Sigmoid colon (tissue), 7 donors: ENCODE data around the gene C22orf39. TPM values are rescaled to one million over a fixed set of nuclear protein-coding genes. Genes with fewer than 3 reads are reported as not detected.
"Not testable (repeated sequence)": the region's sequence is repeated elsewhere in the genome, so short reads cannot be mapped to it uniquely, and the experiment has no call there.

ENCODE experiments used
- DNase-seq: peaks from one replicate; pipeline ENCODE4 v3.0.0-alpha.2; 2019
- H3K27ac ChIP-seq, 4 donors: fragments of 200-600 bp; sonication (generic); one replicate each; pipeline ENCODE4 v1.5.1; 2016 to 2019; ENCODE audit warnings: mild to moderate bottlenecking in 1 of 4
- H3K27me3 ChIP-seq, 3 donors: fragments of 200-600 bp; sonication (generic); one replicate each; pipeline ENCODE4 v1.5.1; 2019; ENCODE audit warnings: mild to moderate bottlenecking in 1 of 3
- H3K36me3 ChIP-seq, 4 donors: fragments of 200-600 bp; sonication (generic); one replicate each; pipeline ENCODE4 v1.5.1; 2016 to 2019
- H3K4me1 ChIP-seq, 4 donors: fragments of 200-600 bp; sonication (generic); one replicate each; pipeline ENCODE4 v1.5.1; 2017 to 2019
- H3K4me3 ChIP-seq, 4 donors: fragments of 200-600 bp; sonication (generic); one replicate each; pipeline ENCODE4 v1.5.1; 2017 to 2019; ENCODE audit warnings: mild to moderate bottlenecking in 2 of 4, moderate library complexity in 1 of 4
- H3K9me3 ChIP-seq, 4 donors: fragments of 200-600 bp in 3 of 4; sonication (generic) in 3 of 4; one replicate each; pipeline versions ENCODE4 v1.5.1 to v1.6.1; 2013 to 2019
- EP300 ChIP-seq, 4 donors: sonication (generic); formaldehyde crosslinking; IDR thresholded peaks; one replicate each; pipeline ENCODE4 v1.6.1; 2017; ENCODE audit warnings: antibody characterized with exemption in 4 of 4
- POLR2A ChIP-seq, 2 donors: fragments of 450-650 bp; IDR thresholded peaks; one replicate each; pipeline ENCODE4 v1.6.1; 2016; ENCODE audit warnings: antibody characterized with exemption in 2 of 2, mild to moderate bottlenecking in 2 of 2, moderate library complexity in 2 of 2
- POLR2AphosphoS5 ChIP-seq, 4 donors: sonication (generic); formaldehyde crosslinking; IDR thresholded peaks; one replicate each; pipeline ENCODE4 v1.6.1; 2017; ENCODE audit warnings: antibody characterized with exemption in 4 of 4
- WGBS, 2 donors: extraction: QIAGEN DNeasy Blood & Tissue Kit; methylation state at CpG; one replicate each; pipeline ENCODE4 v1.1.7; 2013; 5-methylcytosine and 5-hydroxymethylcytosine counted together
- intact Hi-C: fragments of 100-400 bp; cut with DNase I; formaldehyde crosslinking; loops from one replicate; pipeline ENCODE4 v1.15.1; 2023
- polyA plus RNA-seq, 3 donors: library from polyadenylated mRNA; stranded (reverse); fragments of 200-250 nt; gene quantifications; one replicate each; pipeline ENCODE4 v1.2.3, GENCODE V29; 2013
- total RNA-seq, 4 donors: library from RNA; depleted of rRNA; stranded (reverse); fragments of >200 nt; gene quantifications; one replicate each; pipeline ENCODE4 v1.1.0, GENCODE V29; 2016
- TF ChIP-seq, protein P1 (sequence below), 4 experiments: fragments of 450-650 bp in 3 of 4; fragments of 200-600 bp in 1 of 4; IDR thresholded peaks; one replicate each; pipeline ENCODE4 v1.5.1; 2016 to 2019; ENCODE audit warnings: antibody characterized with exemption in 4 of 4, mild to moderate bottlenecking in 3 of 4, moderate library complexity in 2 of 4
- donor health status: healthy with polysubstance abuse.
- donor health status: Bipolar disorder and iron deficiency.
- donor health status: healthy.

The C22orf39 gene
- total and polyA plus RNA-seq, 7 donors, result 25.2 to 135 (median 88.1) TPM

- no peaks in the 10 kb centered on the region for H3K9me3 ChIP-seq
- peaks cover 7 to 49% (median 17%) of the 10 kb centered on the region in 4 donors for H3K36me3 ChIP-seq
- 81 to 85% methylated on average over 5 of the region's 5 CpGs for WGBS, 2 donors
- DNase-seq, result no peak
- H3K27ac ChIP-seq, result peak overlapping the region in 3 of 4 donors; percentile 91 to 93 (median 92)
- H3K4me1 ChIP-seq, result peaks cover 0 to 27% (median 23%) of the 10 kb centered on the region in 4 donors
- intact Hi-C loops, result loop anchor here (5.0 to 10.0 kb wide), 4 partner anchors 272 to 493 kb away; partner anchors contain the start of genes COMT, DGCR2, GNB1L and RTL10
- TF ChIP-seq POLR2AphosphoS5 (IDR thresholded peaks at IDR 0.05), result no peak
- TF ChIP-seq, protein P1, sequence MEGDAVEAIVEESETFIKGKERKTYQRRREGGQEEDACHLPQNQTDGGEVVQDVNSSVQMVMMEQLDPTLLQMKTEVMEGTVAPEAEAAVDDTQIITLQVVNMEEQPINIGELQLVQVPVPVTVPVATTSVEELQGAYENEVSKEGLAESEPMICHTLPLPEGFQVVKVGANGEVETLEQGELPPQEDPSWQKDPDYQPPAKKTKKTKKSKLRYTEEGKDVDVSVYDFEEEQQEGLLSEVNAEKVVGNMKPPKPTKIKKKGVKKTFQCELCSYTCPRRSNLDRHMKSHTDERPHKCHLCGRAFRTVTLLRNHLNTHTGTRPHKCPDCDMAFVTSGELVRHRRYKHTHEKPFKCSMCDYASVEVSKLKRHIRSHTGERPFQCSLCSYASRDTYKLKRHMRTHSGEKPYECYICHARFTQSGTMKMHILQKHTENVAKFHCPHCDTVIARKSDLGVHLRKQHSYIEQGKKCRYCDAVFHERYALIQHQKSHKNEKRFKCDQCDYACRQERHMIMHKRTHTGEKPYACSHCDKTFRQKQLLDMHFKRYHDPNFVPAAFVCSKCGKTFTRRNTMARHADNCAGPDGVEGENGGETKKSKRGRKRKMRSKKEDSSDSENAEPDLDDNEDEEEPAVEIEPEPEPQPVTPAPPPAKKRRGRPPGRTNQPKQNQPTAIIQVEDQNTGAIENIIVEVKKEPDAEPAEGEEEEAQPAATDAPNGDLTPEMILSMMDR (IDR thresholded peaks at IDR 0.05), result no peak
- TF ChIP-seq EP300 (IDR thresholded peaks at IDR 0.05), result no peak
- no peak for TF ChIP-seq POLR2A (IDR thresholded peaks at IDR 0.05)
- peak overlapping the region in 1 of 4 donors; percentile 94 for H3K4me3 ChIP-seq
- H3K27me3 ChIP-seq, result no peaks in the 10 kb centered on the region
Observed at GRCh38 chr22:19448739-19449421, 1.4 kb upstream of the C22orf39 start.

GRCh38 chr22:19448076-19448607, 631 bp upstream of the C22orf39 start:
- peak; percentile 72 for DNase-seq
- peaks cover 5 to 49% (median 13%) of the 10 kb centered on the region in 4 donors for H3K36me3 ChIP-seq
- WGBS, 2 donors, result 9 to 15% methylated on average over 14 of the region's 14 CpGs
- no peak for TF ChIP-seq EP300 (IDR thresholded peaks at IDR 0.05)
- no peak for TF ChIP-seq POLR2AphosphoS5 (IDR thresholded peaks at IDR 0.05)
- TF ChIP-seq POLR2A (IDR thresholded peaks at IDR 0.05), result no peak
- TF ChIP-seq, protein P1 (IDR thresholded peaks at IDR 0.05), result no peak
- peak overlapping the region; percentile 64 to 94 (median 72) for H3K4me3 ChIP-seq
- peaks cover 0 to 27% (median 23%) of the 10 kb centered on the region in 4 donors for H3K4me1 ChIP-seq
- intact Hi-C loops, result loop anchor here (5.0 to 10.0 kb wide), 4 partner anchors 271 to 494 kb away; partner anchors contain the start of genes COMT, DGCR2, GNB1L and RTL10
- peak overlapping the region; percentile 88 to 93 (median 92) for H3K27ac ChIP-seq
- no peaks in the 10 kb centered on the region for H3K27me3 ChIP-seq
- no peaks in the 10 kb centered on the region for H3K9me3 ChIP-seq

DNA sequence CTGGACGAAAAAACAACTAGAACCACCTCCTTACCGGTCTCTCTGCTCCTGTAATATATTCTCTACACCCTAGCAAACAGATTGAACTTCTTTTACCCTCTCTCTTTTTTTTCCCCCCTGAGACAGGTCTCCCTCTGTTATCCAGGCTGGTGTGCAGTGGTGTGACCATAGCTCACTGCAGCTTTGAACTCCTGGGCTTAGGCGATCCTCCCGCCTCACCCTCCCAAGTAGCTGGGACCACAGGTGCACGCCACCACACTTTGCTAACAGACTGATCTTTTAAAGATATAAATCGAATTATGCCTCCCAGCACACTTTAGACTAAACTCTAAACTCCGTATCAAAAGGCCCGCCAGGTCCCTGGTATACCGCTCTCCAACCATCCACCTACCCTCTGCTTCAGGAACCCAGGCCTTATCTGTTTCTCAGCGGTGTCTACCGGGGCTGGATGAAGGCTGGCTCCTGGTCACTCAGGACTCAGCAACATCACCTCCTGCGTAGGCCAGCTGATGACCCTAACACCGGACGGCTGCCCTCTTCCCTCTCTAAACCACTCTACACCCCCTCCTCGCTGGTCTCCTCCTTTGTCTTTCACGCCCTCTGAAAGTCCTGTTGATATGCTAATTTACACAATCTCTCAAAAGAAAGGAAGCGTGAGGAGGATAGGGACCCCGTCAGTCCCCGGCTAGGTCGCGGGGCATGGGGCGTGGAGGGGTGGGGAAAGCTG, 745 bp downstream of the C22orf39 start:
- 18 to 24% methylated on average over 22 of the region's 22 CpGs for WGBS, 2 donors
- intact Hi-C loops, result loop anchor here (5.0 to 10.0 kb wide), 4 partner anchors 269 to 496 kb away; partner anchors contain the start of genes COMT, DGCR2, GNB1L and RTL10
- Histone ChIP-seq H3K4me1 (peaks cover 0 to 27% (median 23%) of the 10 kb centered on the region in 4 donors), H3K27ac (peak overlapping the region; percentile 88 to 93 (median 92)), H3K4me3 (peak overlapping the region; percentile 64 to 94 (median 72)), H3K36me3 (peaks cover 0 to 47% (median 8%) of the 10 kb centered on the region in 4 donors), H3K9me3 (no peaks in the 10 kb centered on the region), H3K27me3 (no peaks in the 10 kb centered on the region)
- no peak for DNase-seq
- TF ChIP-seq POLR2A (IDR thresholded peaks at IDR 0.05) (no peak), POLR2AphosphoS5 (IDR thresholded peaks at IDR 0.05) (no peak), EP300 (IDR thresholded peaks at IDR 0.05) (no peak)
- TF ChIP-seq, protein P1 (IDR thresholded peaks at IDR 0.05), result no peak

DNA sequence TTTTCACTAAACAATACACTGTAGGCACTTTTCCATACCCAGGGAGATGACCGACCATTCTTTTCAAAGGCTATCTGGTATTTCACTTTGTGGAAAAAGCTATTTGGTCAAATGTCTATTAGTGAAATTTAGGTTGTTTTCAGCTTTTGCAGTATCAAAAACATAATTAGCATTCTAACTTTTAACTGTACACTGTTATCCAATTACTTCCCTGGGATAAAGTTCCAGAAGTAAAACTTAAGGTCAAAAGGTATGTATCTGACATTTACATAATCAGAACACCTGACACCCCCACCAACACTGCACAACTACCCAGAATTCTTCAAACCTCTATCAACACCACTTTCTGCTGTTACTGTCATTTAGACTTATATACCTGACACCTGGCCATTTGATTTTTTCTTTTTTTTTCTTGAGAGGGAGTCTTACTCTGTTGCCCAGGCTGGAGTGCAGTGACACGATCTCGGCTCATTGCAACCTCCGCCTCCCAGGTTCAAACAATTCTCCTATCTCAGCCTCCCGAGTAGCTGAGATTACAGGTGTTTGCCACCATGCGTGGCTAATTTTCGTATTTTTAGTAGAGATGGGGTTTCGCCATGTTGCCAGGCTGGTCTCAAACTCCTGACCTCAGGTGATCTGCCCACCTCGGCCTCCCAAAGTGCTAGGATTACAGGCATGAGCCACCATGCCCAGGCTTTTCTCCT, 2.1 kb downstream of the C22orf39 start:
- not testable (repeated sequence) for H3K27ac ChIP-seq, H3K9me3 ChIP-seq, H3K27me3 ChIP-seq, H3K4me3 ChIP-seq, DNase-seq
- Histone ChIP-seq H3K4me1 (peaks cover 0 to 27% (median 23%) of the 10 kb centered on the region in 4 donors), H3K36me3 (peaks cover 0 to 45% (median 8%) of the 10 kb centered on the region in 4 donors)
- intact Hi-C loops, result loop anchor here (5.0 to 10.0 kb wide), 4 partner anchors 268 to 497 kb away; partner anchors contain the start of genes COMT, DGCR2, GNB1L and RTL10
- WGBS, 2 donors, result 93 to 95% methylated on average over 9 of the region's 9 CpGs
